Colonic mucosa (tissue), 4 donors: ENCODE results near the gene TNIK. TPM values are rescaled to one million over a fixed set of nuclear protein-coding genes. Genes with fewer than 3 reads are reported as not detected.

ENCODE experiments used
- DNase-seq: peaks from one replicate; pipeline ENCODE4 v3.0.0-alpha.2; 2020
- H3K27ac ChIP-seq: fragments of 200-600 bp; one replicate; pipeline ENCODE4 v1.8.0; 2021
- H3K27me3 ChIP-seq: fragments of 200-600 bp; one replicate; pipeline ENCODE4 v1.8.0; 2021
- H3K36me3 ChIP-seq: fragments of 200-600 bp; one replicate; pipeline ENCODE4 v1.8.0; 2021
- H3K4me1 ChIP-seq: fragments of 200-600 bp; one replicate; pipeline ENCODE4 v1.8.0; 2021; ENCODE audit warnings: mild to moderate bottlenecking
- H3K4me3 ChIP-seq: fragments of 200-600 bp; one replicate; pipeline ENCODE4 v1.8.0; 2021
- H3K9ac ChIP-seq, 2 donors: one replicate each; pipeline ENCODE4 v1.7.0; 2013; ENCODE audit warnings: control low read depth in 2 of 2, low read depth in 2 of 2, low read length in 2 of 2
- H3K9me3 ChIP-seq: fragments of 200-600 bp; one replicate; pipeline ENCODE4 v1.8.0; 2021
- intact Hi-C: fragments of 100-400 bp; cut with DNase I; formaldehyde crosslinking; loops from one replicate; pipeline ENCODE4 v1.14.1; 2022
- total RNA-seq, 2 donors: library from RNA; stranded (reverse); fragmentation: NEBNext Ultra II Directional in 1 of 2; extraction: Animal tissue kit (Norgen Biotek cat#: 25700) in 1 of 2; gene quantifications; one replicate each; pipeline ENCODE4 v1.2.1, GENCODE V29; 2021
- TF ChIP-seq, protein P1 (sequence below): fragments of 200-600 bp; IDR thresholded peaks from one replicate; pipeline ENCODE4 v1.8.0; 2022; ENCODE audit warnings: antibody characterized with exemption, mild to moderate bottlenecking
- donor health status: healthy.
- donor health status: DM: no; HTN: no; CAD: no.
- donor health status: DM: no; HTN: no; CAD: no.

The TNIK gene
- total RNA-seq, 2 donors from 2014 or later = 19.9 to 30.9 TPM

GRCh38 chr3:171297951-171298350, 162.3 kb downstream of the TNIK start:
- Histone ChIP-seq H3K27me3 (no peaks in the 10 kb centered on the region), H3K9me3 (no peaks in the 10 kb centered on the region), H3K27ac (no peak overlapping the region), H3K4me3 (no peak overlapping the region), H3K36me3 (no peaks in the 10 kb centered on the region), H3K4me1 (no peaks in the 10 kb centered on the region), H3K9ac (no peak overlapping the region)
- no peak for DNase-seq
- TF ChIP-seq, protein P1, sequence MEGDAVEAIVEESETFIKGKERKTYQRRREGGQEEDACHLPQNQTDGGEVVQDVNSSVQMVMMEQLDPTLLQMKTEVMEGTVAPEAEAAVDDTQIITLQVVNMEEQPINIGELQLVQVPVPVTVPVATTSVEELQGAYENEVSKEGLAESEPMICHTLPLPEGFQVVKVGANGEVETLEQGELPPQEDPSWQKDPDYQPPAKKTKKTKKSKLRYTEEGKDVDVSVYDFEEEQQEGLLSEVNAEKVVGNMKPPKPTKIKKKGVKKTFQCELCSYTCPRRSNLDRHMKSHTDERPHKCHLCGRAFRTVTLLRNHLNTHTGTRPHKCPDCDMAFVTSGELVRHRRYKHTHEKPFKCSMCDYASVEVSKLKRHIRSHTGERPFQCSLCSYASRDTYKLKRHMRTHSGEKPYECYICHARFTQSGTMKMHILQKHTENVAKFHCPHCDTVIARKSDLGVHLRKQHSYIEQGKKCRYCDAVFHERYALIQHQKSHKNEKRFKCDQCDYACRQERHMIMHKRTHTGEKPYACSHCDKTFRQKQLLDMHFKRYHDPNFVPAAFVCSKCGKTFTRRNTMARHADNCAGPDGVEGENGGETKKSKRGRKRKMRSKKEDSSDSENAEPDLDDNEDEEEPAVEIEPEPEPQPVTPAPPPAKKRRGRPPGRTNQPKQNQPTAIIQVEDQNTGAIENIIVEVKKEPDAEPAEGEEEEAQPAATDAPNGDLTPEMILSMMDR = no peak
- intact Hi-C loops = no loop called here

GRCh38 chr3:171297207-171297606, 163.0 kb downstream of the TNIK start:
- no peak overlapping the region for H3K9ac ChIP-seq
- no peak overlapping the region for H3K4me3 ChIP-seq
- no peaks in the 10 kb centered on the region for H3K36me3 ChIP-seq
- no peak for DNase-seq
- TF ChIP-seq, protein P1 = no peak
- no peaks in the 10 kb centered on the region for H3K4me1 ChIP-seq
- no peaks in the 10 kb centered on the region for H3K27me3 ChIP-seq
- H3K27ac ChIP-seq = no peak overlapping the region
- H3K9me3 ChIP-seq = no peaks in the 10 kb centered on the region
- intact Hi-C loops = no loop called here

GRCh38 chr3:171295484-171296373, 164.5 kb downstream of the TNIK start:
- H3K27me3 ChIP-seq = no peaks in the 10 kb centered on the region
- no peak overlapping the region for H3K9ac ChIP-seq
- H3K36me3 ChIP-seq = no peaks in the 10 kb centered on the region
- no peaks in the 10 kb centered on the region for H3K4me1 ChIP-seq
- DNase-seq = no peak
- intact Hi-C loops = no loop called here
- no peaks in the 10 kb centered on the region for H3K9me3 ChIP-seq
- H3K27ac ChIP-seq = no peak overlapping the region
- no peak overlapping the region for H3K4me3 ChIP-seq
- TF ChIP-seq, protein P1 = no peak

- no peaks in the 10 kb centered on the region for H3K9me3 ChIP-seq
- no peak overlapping the region for H3K4me3 ChIP-seq
- H3K27ac ChIP-seq = no peak overlapping the region
- no peaks in the 10 kb centered on the region for H3K27me3 ChIP-seq
- H3K4me1 ChIP-seq = no peaks in the 10 kb centered on the region
- intact Hi-C loops = no loop called here
- TF ChIP-seq, protein P1 = no peak
- no peak for DNase-seq
- H3K36me3 ChIP-seq = no peaks in the 10 kb centered on the region
- no peak overlapping the region for H3K9ac ChIP-seq
These were observed 166.9 kb downstream of the TNIK start for GRCh38 chr3:171293142-171293782.

DNA sequence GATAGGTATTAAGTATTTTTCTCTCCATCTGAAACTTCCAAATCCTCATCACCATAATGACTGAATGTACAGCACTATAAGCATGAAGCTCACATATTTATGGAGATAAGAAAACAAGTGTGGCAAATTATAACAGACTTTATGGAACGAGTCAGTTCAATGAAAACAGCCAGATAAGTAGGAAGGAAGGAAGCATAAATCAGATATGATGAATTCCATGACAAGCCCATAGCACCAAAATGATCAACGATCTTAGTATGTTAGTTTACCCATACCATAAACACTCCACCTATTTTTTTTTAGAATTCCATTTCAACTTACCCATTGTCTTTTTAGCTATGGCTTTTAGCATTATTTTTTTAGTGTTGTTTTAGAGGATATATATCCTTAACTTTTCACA, 169.5 kb downstream of the TNIK start:
- no peak overlapping the region for H3K27ac ChIP-seq
- no peaks in the 10 kb centered on the region for H3K9me3 ChIP-seq
- H3K27me3 ChIP-seq = no peaks in the 10 kb centered on the region
- intact Hi-C loops = no loop called here
- no peaks in the 10 kb centered on the region for H3K36me3 ChIP-seq
- DNase-seq = no peak
- no peaks in the 10 kb centered on the region for H3K4me1 ChIP-seq
- no peak overlapping the region for H3K4me3 ChIP-seq
- TF ChIP-seq, protein P1 = no peak
- H3K9ac ChIP-seq = no peak overlapping the region
